ENCODE data around the gene ABCB8. TPM values are rescaled to one million over a fixed set of nuclear protein-coding genes. Genes with fewer than 3 reads are reported as not detected.

Gene ABCB8
- total RNA-seq, 2 experiments from 2014 or later = 57.0 to 62.2 TPM

DNA sequence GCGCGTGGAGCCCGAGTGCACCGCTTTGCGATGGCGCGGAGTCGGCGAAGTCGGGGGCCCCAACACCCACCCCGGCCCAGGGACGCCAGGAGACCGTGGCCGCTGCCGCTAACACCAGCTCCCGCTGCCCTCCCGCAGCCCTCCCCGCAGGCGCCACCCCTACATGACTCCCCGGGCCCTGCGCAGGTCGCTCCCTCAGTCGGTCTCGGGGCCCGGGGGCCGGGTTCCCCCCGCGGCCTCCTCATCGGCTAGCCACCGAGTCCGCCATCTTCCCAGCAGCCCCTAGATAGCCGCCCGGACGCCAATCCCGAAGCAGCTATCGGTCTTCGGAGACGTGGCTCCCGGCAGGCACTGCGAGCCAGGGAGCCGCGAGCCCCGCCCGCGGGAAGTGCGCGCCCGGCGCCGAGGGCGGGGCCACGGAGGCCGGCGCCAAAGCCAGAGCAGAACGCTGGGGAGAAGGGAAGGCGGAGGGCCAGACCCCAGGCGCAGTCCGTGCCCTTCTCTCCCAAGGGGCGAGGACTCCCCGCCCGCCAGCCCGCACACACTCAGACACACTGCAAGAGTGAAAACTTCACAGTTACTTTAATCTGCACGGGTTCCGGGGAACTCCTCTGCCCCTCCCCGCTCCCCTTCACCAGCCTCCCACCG lies 52.4 kb downstream of the ABCB8 start, which contains the start of gene FASTK:
FASTK (minus strand) TSS at position 288 of the 648 bp plus-strand sequence; CDS start at position 245, 43 bp downstream.
- ATAC-seq (ENCODE audit: poor library complexity) (peak; percentile 63), DNase-seq (peak; percentile 73 to 95 (median 85))
- peaks cover 52% of the 10 kb centered on the region for H3K4me1 ChIP-seq (ENCODE audit: insufficient read depth, low read length)
- intact Hi-C loops (cut with DNase I, micrococcal nuclease) = loop anchor here (1.0 to 10.0 kb wide), 5 partner anchors 21 to 1368 kb away; partner anchors contain the start of genes ABCB8 (in 1 of the 2), KCNH2 (in 1 of the 2), SLC4A2 (in 1 of the 2) and ZNF862 (in 1 of the 2)
- peak within 1 kb of the TSS; percentile 98 for H3K4me3 ChIP-seq (ENCODE audit: low read length)
- peak within 1 kb of the TSS; percentile 77 to 92 for H3K27ac ChIP-seq (ENCODE audit: low read depth in 1 of 2, low read length in 2 of 2)
- peaks cover 21% of the 10 kb centered on the region for H3K36me3 ChIP-seq (ENCODE audit: insufficient read depth, low read length)
- no peaks in the 10 kb centered on the region for H3K27me3 ChIP-seq (ENCODE audit: control insufficient read depth in 1 of 2, insufficient read depth in 2 of 2, low read length in 2 of 2)
- Mint-ChIP-seq H3K4me3 (peak within 1 kb of the TSS; percentile 92), H3K36me3 (ENCODE audit: low read depth) (peaks cover 23% of the 10 kb centered on the region), H3K9me3 (no peaks in the 10 kb centered on the region), H3K4me1 (ENCODE audit: low read depth) (peaks cover 45% of the 10 kb centered on the region), H3K27ac (peak within 1 kb of the TSS; percentile 85), H3K27me3 (peaks cover 4% of the 10 kb centered on the region)
- ChIA-PET CTCF (no interaction called here), POLR2A (interaction anchor here (0.6 to 1.6 kb wide), 7 partner anchors 9 to 105 kb away, joined by 3 to 15 read pairs (median 3); partner anchors contain the start of genes ABCB8, CDK5 and SLC4A2)
- H3K9me3 ChIP-seq (ENCODE audit: control insufficient read depth in 1 of 2, insufficient read depth in 1 of 2, low read length in 2 of 2) = no peaks in the 10 kb centered on the region
- TF ChIP-seq, protein P1, sequence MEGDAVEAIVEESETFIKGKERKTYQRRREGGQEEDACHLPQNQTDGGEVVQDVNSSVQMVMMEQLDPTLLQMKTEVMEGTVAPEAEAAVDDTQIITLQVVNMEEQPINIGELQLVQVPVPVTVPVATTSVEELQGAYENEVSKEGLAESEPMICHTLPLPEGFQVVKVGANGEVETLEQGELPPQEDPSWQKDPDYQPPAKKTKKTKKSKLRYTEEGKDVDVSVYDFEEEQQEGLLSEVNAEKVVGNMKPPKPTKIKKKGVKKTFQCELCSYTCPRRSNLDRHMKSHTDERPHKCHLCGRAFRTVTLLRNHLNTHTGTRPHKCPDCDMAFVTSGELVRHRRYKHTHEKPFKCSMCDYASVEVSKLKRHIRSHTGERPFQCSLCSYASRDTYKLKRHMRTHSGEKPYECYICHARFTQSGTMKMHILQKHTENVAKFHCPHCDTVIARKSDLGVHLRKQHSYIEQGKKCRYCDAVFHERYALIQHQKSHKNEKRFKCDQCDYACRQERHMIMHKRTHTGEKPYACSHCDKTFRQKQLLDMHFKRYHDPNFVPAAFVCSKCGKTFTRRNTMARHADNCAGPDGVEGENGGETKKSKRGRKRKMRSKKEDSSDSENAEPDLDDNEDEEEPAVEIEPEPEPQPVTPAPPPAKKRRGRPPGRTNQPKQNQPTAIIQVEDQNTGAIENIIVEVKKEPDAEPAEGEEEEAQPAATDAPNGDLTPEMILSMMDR (IDR thresholded peaks at IDR 0.05) = no peak

DNA sequence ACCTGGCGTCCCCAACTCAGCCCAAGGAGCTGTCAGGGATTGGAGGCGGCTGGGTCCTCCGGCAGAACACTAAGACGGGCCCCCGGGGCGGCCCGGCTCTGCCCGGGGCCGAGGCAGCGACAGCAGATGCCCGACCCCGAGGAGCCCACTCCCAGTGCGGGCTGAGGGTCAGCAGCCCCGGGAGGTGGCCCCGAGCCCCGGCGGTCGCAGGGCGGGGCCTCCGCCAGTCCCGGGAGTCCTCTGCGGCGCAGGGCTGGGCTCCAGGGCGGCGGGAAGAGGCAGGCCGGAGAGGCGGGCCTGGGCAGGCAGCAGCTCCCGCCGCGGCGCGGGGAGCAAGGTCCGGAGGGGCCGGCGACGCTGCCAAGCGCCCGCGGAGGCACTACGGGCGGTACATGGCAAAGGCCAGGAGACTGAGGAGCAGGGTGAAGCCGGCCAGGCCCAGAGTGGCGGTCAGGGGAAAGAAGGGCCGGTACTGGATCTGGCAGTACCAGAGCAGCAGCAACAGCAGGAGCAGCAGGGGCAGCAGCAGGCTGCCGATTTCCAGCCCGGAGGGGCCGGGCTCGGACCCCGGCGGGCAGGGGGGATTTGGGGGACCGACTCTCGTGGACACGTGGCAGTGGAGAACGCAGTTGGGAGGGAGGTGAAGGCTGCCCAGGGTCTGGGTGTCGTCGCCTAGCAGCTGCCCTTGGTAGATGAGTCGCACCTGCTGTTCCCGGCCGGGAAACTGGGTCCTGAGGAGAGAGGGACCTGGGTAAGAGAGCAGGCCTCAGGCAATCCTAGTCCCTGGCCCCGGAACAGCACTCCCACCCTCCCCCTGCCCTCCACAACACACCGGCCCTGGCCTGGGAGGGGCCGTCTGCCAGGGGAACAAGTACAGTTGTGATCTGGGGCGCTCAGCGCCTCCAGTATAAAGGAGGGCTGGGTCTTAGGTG lies 53.2 kb downstream of the ABCB8 start:
- DNase-seq (peak in 1 of 14 experiments; percentile 53), ATAC-seq (ENCODE audit: poor library complexity) (no peak)
- H3K4me3 Mint-ChIP-seq = peak overlapping the region; percentile 92
- Histone ChIP-seq H3K36me3 (ENCODE audit: insufficient read depth, low read length) (peaks cover 14% of the 10 kb centered on the region), H3K4me3 (ENCODE audit: low read length) (peak overlapping the region; percentile 98), H3K4me1 (ENCODE audit: insufficient read depth, low read length) (peaks cover 56% of the 10 kb centered on the region), H3K9me3 (ENCODE audit: control insufficient read depth in 1 of 2, insufficient read depth in 1 of 2, low read length in 2 of 2) (no peaks in the 10 kb centered on the region), H3K27me3 (ENCODE audit: control insufficient read depth in 1 of 2, insufficient read depth in 2 of 2, low read length in 2 of 2) (no peaks in the 10 kb centered on the region), H3K27ac (ENCODE audit: low read depth in 1 of 2, low read length in 2 of 2) (peak overlapping the region; percentile 77 to 92)
- peaks cover 18% of the 10 kb centered on the region for H3K36me3 Mint-ChIP-seq (ENCODE audit: low read depth)
- intact Hi-C loops (cut with DNase I, micrococcal nuclease) = loop anchor here in 1 of 2 experiments (5.0 to 10.0 kb wide), 3 partner anchors 107 to 1369 kb away; partner anchors contain the start of genes KCNH2 and ZNF862
- peak overlapping the region; percentile 85 for H3K27ac Mint-ChIP-seq
- H3K4me1 Mint-ChIP-seq (ENCODE audit: low read depth) = peaks cover 48% of the 10 kb centered on the region
- TF ChIP-seq, protein P1 (IDR thresholded peaks at IDR 0.05) = no peak
- no peaks in the 10 kb centered on the region for H3K9me3 Mint-ChIP-seq
- H3K27me3 Mint-ChIP-seq = peaks cover 4% of the 10 kb centered on the region
- CTCF ChIA-PET = no interaction called here
- POLR2A ChIA-PET = interaction anchor here (0.7 to 1.6 kb wide), 7 partner anchors 8 to 106 kb away, joined by 3 to 15 read pairs (median 5); partner anchors contain the start of genes ABCB8, CDK5 and SLC4A2
